ENCODE measurements around the gene CBX5.

DNA sequence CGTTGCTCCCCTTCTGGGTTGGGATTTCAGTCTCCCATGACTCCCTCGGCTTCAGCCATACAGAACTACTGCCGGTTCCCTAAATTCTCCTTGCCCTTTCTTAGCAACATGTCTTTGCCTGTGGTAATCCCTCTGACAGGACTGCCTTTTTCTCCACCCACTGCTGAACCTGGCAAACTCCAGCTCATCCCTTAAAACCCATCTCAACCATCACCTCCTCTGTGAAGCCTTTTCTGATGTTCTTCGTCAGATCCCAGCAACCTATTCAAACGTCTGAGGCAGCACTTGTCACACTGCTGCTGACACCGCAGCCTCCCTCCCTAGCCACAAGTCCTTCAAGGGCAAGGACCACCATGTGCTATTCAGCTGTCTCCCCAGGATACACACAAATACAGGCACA lies 80.9 kb downstream of the CBX5 start:
- TF ChIP-seq, protein P1, sequence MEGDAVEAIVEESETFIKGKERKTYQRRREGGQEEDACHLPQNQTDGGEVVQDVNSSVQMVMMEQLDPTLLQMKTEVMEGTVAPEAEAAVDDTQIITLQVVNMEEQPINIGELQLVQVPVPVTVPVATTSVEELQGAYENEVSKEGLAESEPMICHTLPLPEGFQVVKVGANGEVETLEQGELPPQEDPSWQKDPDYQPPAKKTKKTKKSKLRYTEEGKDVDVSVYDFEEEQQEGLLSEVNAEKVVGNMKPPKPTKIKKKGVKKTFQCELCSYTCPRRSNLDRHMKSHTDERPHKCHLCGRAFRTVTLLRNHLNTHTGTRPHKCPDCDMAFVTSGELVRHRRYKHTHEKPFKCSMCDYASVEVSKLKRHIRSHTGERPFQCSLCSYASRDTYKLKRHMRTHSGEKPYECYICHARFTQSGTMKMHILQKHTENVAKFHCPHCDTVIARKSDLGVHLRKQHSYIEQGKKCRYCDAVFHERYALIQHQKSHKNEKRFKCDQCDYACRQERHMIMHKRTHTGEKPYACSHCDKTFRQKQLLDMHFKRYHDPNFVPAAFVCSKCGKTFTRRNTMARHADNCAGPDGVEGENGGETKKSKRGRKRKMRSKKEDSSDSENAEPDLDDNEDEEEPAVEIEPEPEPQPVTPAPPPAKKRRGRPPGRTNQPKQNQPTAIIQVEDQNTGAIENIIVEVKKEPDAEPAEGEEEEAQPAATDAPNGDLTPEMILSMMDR (IDR thresholded peaks at IDR 0.05), result no peak
- TF ChIP-seq POLR2A (IDR thresholded peaks at IDR 0.05), result no peak
- TF ChIP-seq POLR2AphosphoS5 (IDR thresholded peaks at IDR 0.05), result no peak
- no peak for TF ChIP-seq EP300 (IDR thresholded peaks at IDR 0.05)
